Measurements from ENCODE around the gene DNAL1.

DNA sequence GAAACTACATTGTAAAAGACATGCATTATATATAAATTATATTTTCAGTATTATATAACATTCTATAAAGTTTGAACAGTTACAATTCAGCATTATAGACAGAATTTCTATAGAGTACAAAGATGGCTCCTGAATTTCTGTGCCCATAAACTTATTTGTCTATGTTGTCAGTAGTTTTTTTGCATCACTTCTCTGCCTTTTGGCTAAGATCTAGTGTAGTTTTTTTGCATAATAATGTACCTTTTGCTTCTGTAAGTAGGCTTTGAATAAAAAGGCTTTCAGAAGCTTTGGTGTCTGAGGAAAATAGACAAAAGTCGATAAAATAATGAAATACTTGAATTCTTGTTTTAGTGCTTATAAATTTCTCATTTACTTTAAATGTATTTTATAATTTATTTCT is 11.1 kb downstream of the DNAL1 start:
- TF ChIP-seq, protein P1, sequence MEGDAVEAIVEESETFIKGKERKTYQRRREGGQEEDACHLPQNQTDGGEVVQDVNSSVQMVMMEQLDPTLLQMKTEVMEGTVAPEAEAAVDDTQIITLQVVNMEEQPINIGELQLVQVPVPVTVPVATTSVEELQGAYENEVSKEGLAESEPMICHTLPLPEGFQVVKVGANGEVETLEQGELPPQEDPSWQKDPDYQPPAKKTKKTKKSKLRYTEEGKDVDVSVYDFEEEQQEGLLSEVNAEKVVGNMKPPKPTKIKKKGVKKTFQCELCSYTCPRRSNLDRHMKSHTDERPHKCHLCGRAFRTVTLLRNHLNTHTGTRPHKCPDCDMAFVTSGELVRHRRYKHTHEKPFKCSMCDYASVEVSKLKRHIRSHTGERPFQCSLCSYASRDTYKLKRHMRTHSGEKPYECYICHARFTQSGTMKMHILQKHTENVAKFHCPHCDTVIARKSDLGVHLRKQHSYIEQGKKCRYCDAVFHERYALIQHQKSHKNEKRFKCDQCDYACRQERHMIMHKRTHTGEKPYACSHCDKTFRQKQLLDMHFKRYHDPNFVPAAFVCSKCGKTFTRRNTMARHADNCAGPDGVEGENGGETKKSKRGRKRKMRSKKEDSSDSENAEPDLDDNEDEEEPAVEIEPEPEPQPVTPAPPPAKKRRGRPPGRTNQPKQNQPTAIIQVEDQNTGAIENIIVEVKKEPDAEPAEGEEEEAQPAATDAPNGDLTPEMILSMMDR (CRISPR knock-in tag; IDR thresholded peaks at IDR 0.05): no peak
- TF ChIP-seq, protein P2, sequence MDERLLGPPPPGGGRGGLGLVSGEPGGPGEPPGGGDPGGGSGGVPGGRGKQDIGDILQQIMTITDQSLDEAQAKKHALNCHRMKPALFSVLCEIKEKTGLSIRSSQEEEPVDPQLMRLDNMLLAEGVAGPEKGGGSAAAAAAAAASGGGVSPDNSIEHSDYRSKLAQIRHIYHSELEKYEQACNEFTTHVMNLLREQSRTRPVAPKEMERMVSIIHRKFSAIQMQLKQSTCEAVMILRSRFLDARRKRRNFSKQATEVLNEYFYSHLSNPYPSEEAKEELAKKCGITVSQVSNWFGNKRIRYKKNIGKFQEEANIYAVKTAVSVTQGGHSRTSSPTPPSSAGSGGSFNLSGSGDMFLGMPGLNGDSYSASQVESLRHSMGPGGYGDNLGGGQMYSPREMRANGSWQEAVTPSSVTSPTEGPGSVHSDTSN (CRISPR knock-in tag; IDR thresholded peaks at IDR 0.05): no peak
- TF ChIP-seq HNRNPLL (IDR thresholded peaks at IDR 0.05; ENCODE audit: low read depth, low read length, poor library complexity, severe bottlenecking) (no peak), PCBP2 (optimal IDR thresholded peaks at IDR 0.05; ENCODE audit: low read depth, low read length, poor library complexity, severe bottlenecking) (no peak), PAWR (CRISPR knock-in tag; IDR thresholded peaks at IDR 0.05; ENCODE audit: borderline replicate concordance) (no peak)
- TF ChIP-seq, protein P3, sequence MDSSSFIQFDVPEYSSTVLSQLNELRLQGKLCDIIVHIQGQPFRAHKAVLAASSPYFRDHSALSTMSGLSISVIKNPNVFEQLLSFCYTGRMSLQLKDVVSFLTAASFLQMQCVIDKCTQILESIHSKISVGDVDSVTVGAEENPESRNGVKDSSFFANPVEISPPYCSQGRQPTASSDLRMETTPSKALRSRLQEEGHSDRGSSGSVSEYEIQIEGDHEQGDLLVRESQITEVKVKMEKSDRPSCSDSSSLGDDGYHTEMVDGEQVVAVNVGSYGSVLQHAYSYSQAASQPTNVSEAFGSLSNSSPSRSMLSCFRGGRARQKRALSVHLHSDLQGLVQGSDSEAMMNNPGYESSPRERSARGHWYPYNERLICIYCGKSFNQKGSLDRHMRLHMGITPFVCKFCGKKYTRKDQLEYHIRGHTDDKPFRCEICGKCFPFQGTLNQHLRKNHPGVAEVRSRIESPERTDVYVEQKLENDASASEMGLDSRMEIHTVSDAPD (CRISPR knock-in tag; IDR thresholded peaks at IDR 0.05): no peak

All from HepG2 (cell line).